Neural cell (in vitro differentiated cells): ENCODE measurements around the gene ERBB4. TPM values are rescaled to one million over a fixed set of nuclear protein-coding genes. Genes with fewer than 3 reads are reported as not detected.

Source experiments
- H2AFZ ChIP-seq: fragments of 200-600, 300-800 bp; sonication (generic), shearing (Covaris generic); 2 replicates; pipeline ENCODE4 v1.6.0; 2014; ENCODE audit warnings: low read depth, mild to moderate bottlenecking, antibody characterized with exemption, low read length, moderate library complexity
- H3F3A ChIP-seq: fragments of 200-600 bp; shearing (Covaris generic); 2 replicates; pipeline ENCODE4 v1.6.1; 2016; ENCODE audit warnings: mild to moderate bottlenecking, moderate library complexity, mixed read lengths, antibody characterized with exemption, low read length; ENCODE audit not compliant: insufficient read depth, poor library complexity, severe bottlenecking
- H3K27ac ChIP-seq: fragments of 200-600, 300-800 bp; sonication (generic), shearing (Covaris generic); 2 replicates; pipeline ENCODE4 v1.5.1; 2014; ENCODE audit warnings: mild to moderate bottlenecking, low read length, moderate library complexity
- H3K27me3 ChIP-seq: fragments of 300-800, 200-600 bp; sonication (generic), shearing (Covaris generic); 2 replicates; pipeline ENCODE4 v1.6.0; 2014; ENCODE audit warnings: mild to moderate bottlenecking, low read depth, low read length, moderate library complexity; ENCODE audit not compliant: insufficient read depth
- H3K36me3 ChIP-seq: fragments of 300-800, 200-600 bp; sonication (generic), shearing (Covaris generic); 2 replicates; pipeline ENCODE4 v1.5.1; 2014; ENCODE audit warnings: mild to moderate bottlenecking, antibody characterized with exemption, low read length, moderate library complexity; ENCODE audit not compliant: insufficient read depth
- H3K4me2 ChIP-seq: fragments of 300-800, 200-600 bp; sonication (generic), shearing (Covaris generic); 2 replicates; pipeline ENCODE4 v1.6.0; 2014; ENCODE audit warnings: mild to moderate bottlenecking, low read length
- H3K4me3 ChIP-seq: fragments of 300-800, 200-600 bp; sonication (generic), shearing (Covaris generic); 2 replicates; pipeline ENCODE4 v1.5.1; 2014; ENCODE audit warnings: mild to moderate bottlenecking, low read length, moderate library complexity
- H3K79me2 ChIP-seq: fragments of 200-600 bp; shearing (Covaris generic); replicated peaks from 2 replicates; pipeline ENCODE4 v1.6.0; 2014; ENCODE audit warnings: mild to moderate bottlenecking, low read length, moderate library complexity; ENCODE audit not compliant: insufficient read depth
- H3K9ac ChIP-seq: fragments of 300-800, 200-600 bp; sonication (generic), shearing (Covaris generic); 2 replicates; pipeline ENCODE4 v1.6.1; 2016; ENCODE audit warnings: mild to moderate bottlenecking, low read length, mixed read lengths
- H3K9me2 ChIP-seq: fragments of 200-600 bp; shearing (Covaris generic); 2 replicates; pipeline ENCODE4 v1.6.1; 2016; ENCODE audit warnings: mild to moderate bottlenecking, low read length, mixed read lengths; ENCODE audit not compliant: insufficient read depth
- H3K9me3 ChIP-seq: fragments of 200-600, 300-800 bp; sonication (generic), shearing (Covaris generic); 2 replicates; pipeline ENCODE4 v1.6.1; 2016; ENCODE audit warnings: mild to moderate bottlenecking, mixed run types, low read length, moderate library complexity, mixed read lengths
- H4K20me1 ChIP-seq: fragments of 200-600 bp; shearing (Covaris generic); 2 replicates; pipeline ENCODE4 v1.6.1; 2016; ENCODE audit warnings: mild to moderate bottlenecking, mixed run types; ENCODE audit not compliant: insufficient read depth
- EP300 ChIP-seq: fragments of 450-650 bp; conservative IDR thresholded peaks from 2 replicates; pipeline ENCODE4 v1.6.1; 2014; ENCODE audit warnings: antibody characterized with exemption, mild to moderate bottlenecking, moderate library complexity; ENCODE audit not compliant: poor library complexity, severe bottlenecking
- EZH2 ChIP-seq: fragments of 200-600, 300-800 bp; shearing (Covaris generic), sonication (generic); IDR thresholded peaks from 2 replicates; pipeline ENCODE4 v1.6.1; 2014; ENCODE audit warnings: antibody characterized with exemption, low read length, borderline replicate concordance, mild to moderate bottlenecking; ENCODE audit not compliant: insufficient read depth, poor library complexity, severe bottlenecking
- MXI1 ChIP-seq: fragments of 450-650 bp; conservative IDR thresholded peaks from 2 replicates; pipeline ENCODE4 v1.6.1; 2014; ENCODE audit warnings: antibody characterized with exemption, mild to moderate bottlenecking; ENCODE audit not compliant: poor library complexity, severe bottlenecking
- POLR2AphosphoS5 ChIP-seq: IDR thresholded peaks from 2 replicates; pipeline ENCODE4 v1.6.1; 2012
- RAD21 ChIP-seq: fragments of 450-650 bp; conservative IDR thresholded peaks from 2 replicates; pipeline ENCODE4 v1.6.1; 2014; ENCODE audit warnings: antibody characterized with exemption, mild to moderate bottlenecking, moderate library complexity
- REST ChIP-seq: IDR thresholded peaks from 2 replicates; pipeline ENCODE4 v1.6.1; 2012; ENCODE audit warnings: borderline replicate concordance
- SMC3 ChIP-seq: fragments of 450-650 bp; conservative IDR thresholded peaks from 2 replicates; pipeline ENCODE4 v1.6.1; 2014; ENCODE audit warnings: antibody characterized with exemption, mild to moderate bottlenecking, moderate library complexity; ENCODE audit not compliant: poor library complexity
- TAF1 ChIP-seq: IDR thresholded peaks from 2 replicates; pipeline ENCODE4 v1.6.1; 2012; ENCODE audit warnings: low read depth
- polyA plus RNA-seq: library from polyadenylated mRNA; depleted of rRNA; stranded (reverse); fragments of >200 nt; gene quantifications from 2 replicates; pipeline ENCODE4 v1.2.3, GENCODE V29; 2014
- TF ChIP-seq, protein P1 (sequence below): fragments of 450-650 bp; IDR thresholded peaks from 2 replicates; pipeline ENCODE4 v1.5.1; 2014; ENCODE audit warnings: antibody characterized with exemption, mild to moderate bottlenecking, moderate library complexity; ENCODE audit not compliant: poor library complexity, severe bottlenecking

Gene ERBB4
- polyA plus RNA-seq, 1 donor from 2014 or later: 0.69 TPM

DNA sequence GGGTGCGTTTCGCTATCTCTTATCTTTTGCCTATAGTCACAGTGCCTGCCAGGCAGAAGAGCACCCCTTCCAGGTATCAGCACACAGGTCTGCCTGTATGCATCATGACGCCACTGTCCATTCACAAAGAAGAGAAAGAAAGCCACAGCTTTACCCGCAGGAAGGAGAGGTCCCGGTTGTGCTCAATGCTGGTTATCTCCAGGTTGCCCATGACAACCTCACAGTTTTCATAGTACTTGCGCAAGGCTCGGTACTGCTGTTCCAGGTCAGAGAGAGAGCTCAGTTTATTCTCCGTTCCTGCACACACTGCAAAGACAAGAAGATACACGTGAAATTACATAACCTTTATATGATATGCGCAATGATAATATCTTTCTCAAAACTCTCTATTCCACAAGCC, 414.0 kb downstream of the ERBB4 start:
- Histone ChIP-seq H3K9ac (no peak overlapping the region), H3K9me3 (no peaks in the 10 kb centered on the region), H2AFZ (no peak overlapping the region), H3K4me2 (no peak overlapping the region), H3K27ac (no peak overlapping the region), H4K20me1 (no peaks in the 10 kb centered on the region), H3K9me2 (no peaks in the 10 kb centered on the region), H3K27me3 (no peaks in the 10 kb centered on the region), H3K36me3 (no peaks in the 10 kb centered on the region), H3K4me3 (no peak overlapping the region), H3F3A (no peaks in the 10 kb centered on the region), H3K79me2 (no peaks in the 10 kb centered on the region)
- TF ChIP-seq REST (no peak), EZH2 (no peak), RAD21 (no peak), EP300 (no peak), MXI1 (no peak), TAF1 (no peak), POLR2AphosphoS5 (no peak), SMC3 (no peak)
- TF ChIP-seq, protein P1, sequence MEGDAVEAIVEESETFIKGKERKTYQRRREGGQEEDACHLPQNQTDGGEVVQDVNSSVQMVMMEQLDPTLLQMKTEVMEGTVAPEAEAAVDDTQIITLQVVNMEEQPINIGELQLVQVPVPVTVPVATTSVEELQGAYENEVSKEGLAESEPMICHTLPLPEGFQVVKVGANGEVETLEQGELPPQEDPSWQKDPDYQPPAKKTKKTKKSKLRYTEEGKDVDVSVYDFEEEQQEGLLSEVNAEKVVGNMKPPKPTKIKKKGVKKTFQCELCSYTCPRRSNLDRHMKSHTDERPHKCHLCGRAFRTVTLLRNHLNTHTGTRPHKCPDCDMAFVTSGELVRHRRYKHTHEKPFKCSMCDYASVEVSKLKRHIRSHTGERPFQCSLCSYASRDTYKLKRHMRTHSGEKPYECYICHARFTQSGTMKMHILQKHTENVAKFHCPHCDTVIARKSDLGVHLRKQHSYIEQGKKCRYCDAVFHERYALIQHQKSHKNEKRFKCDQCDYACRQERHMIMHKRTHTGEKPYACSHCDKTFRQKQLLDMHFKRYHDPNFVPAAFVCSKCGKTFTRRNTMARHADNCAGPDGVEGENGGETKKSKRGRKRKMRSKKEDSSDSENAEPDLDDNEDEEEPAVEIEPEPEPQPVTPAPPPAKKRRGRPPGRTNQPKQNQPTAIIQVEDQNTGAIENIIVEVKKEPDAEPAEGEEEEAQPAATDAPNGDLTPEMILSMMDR: no peak

DNA sequence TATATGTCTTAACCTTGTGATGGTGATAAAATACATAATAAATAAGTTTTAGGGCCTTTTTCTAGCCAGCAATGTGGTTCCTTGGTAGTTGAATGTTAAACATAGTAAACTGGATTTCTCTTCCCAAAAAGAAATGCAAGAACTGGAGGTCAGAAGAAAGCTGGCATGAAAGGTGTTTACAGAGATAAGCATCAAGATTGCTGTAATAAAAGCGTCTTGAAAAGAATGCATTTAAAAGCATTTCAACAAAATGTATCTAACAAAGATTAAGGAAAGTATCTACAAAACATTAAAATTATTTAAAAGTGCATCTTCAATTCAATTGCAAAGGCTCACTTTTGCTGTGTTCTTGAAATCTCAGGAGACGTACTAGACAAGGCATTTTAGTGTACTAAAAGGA, 419.0 kb downstream of the ERBB4 start:
- no peak for TF ChIP-seq MXI1
- no peak for TF ChIP-seq TAF1
- no peak for TF ChIP-seq EP300
- no peak for TF ChIP-seq RAD21
- TF ChIP-seq, protein P1: no peak
- no peak for TF ChIP-seq POLR2AphosphoS5
- TF ChIP-seq EZH2: no peak

More for the DNA sequence above, 419.0 kb downstream of the ERBB4 start:
- Histone ChIP-seq H3K4me2 (no peak overlapping the region), H3K79me2 (no peaks in the 10 kb centered on the region), H3K4me3 (no peak overlapping the region), H3K9ac (no peak overlapping the region), H3K36me3 (no peaks in the 10 kb centered on the region), H3K27me3 (no peaks in the 10 kb centered on the region), H4K20me1 (no peaks in the 10 kb centered on the region), H3K27ac (no peak overlapping the region), H3F3A (no peaks in the 10 kb centered on the region), H3K9me3 (no peaks in the 10 kb centered on the region), H3K9me2 (no peaks in the 10 kb centered on the region), H2AFZ (no peak overlapping the region)
